HEK293 (cell line): Measurements from ENCODE around the gene GTF2H4.
A peak's percentile ranks its signal among the peaks of the same experiment; 100 is the strongest.

Experiments used
- CTCF ChIA-PET: fragments of 350-600 bp; formaldehyde crosslinking; extraction: SDS; loops from one replicate; lab custom pipeline; 2021; ENCODE audit warnings: antibody characterized with exemption; lab: Yijun Ruan, JAX
- POLR2A ChIA-PET: fragments of 300-600 bp; formaldehyde crosslinking; extraction: SDS; loops from one replicate; lab custom pipeline; 2020; ENCODE audit warnings: antibody characterized with exemption, inconsistent platforms; lab: Yijun Ruan, JAX
- H3K27ac ChIP-seq: fragments of 200-500 bp; sonication (Bioruptor generic); 2 replicates; pipeline ENCODE4 v1.5.1; 2014; ENCODE audit warnings: low read depth, low read length, control low read depth, inconsistent platforms; ENCODE audit errors: extremely low read depth
- H3K36me3 ChIP-seq, 2 experiments: fragments of 200-500 bp in 1 of 2; sonication (Bioruptor generic) in 1 of 2; 1 replicate in 1 of 2; 2 replicates in 1 of 2; pipeline ENCODE4 v1.5.1; 2014 to 2017; ENCODE audit warnings: inconsistent platforms in 2 of 2, low read length in 2 of 2; ENCODE audit not compliant: control insufficient read depth in 2 of 2, insufficient read depth in 1 of 2
- H3K4me1 ChIP-seq: fragments of 200-500 bp; sonication (Bioruptor generic); 2 replicates; pipeline ENCODE4 v1.5.1; 2014; ENCODE audit warnings: mild to moderate bottlenecking, low read length, inconsistent platforms; ENCODE audit not compliant: control insufficient read depth, insufficient read depth
- H3K4me3 ChIP-seq: 2 replicates; pipeline ENCODE4 v1.5.1; 2011; ENCODE audit warnings: low read depth, mild to moderate bottlenecking, control low read depth, low read length, moderate library complexity
- H3K9me3 ChIP-seq: fragments of 200-500 bp; sonication (Bioruptor generic); 2 replicates; pipeline ENCODE4 v1.5.1; 2014; ENCODE audit warnings: low read depth, low read length, inconsistent platforms; ENCODE audit not compliant: control insufficient read depth, insufficient read depth
- CTCF ChIP-seq: fragments of 450-650 bp; formaldehyde crosslinking; IDR thresholded peaks from 2 replicates; pipeline ENCODE4 v1.5.1; 2016; ENCODE audit warnings: missing biosample characterization, missing genetic modification characterization
- FEZF1 ChIP-seq: fragments of 450-650 bp; formaldehyde crosslinking; IDR thresholded peaks from 2 replicates; pipeline ENCODE4 v1.5.1; 2016; ENCODE audit warnings: missing biosample characterization, missing genetic modification characterization
- HOXA7 ChIP-seq: sonication (generic); formaldehyde crosslinking; IDR thresholded peaks from 2 replicates; pipeline ENCODE4 v1.8.1; 2022; ENCODE audit warnings: missing genetic modification reagents, borderline replicate concordance
- HOXC10 ChIP-seq: sonication (generic); formaldehyde crosslinking; IDR thresholded peaks from 2 replicates; pipeline ENCODE4 v1.8.1; 2023; ENCODE audit warnings: mild to moderate bottlenecking, missing genetic modification reagents
- IKZF3 ChIP-seq: fragments of 450-650 bp; IDR thresholded peaks from 2 replicates; pipeline ENCODE4 v1.5.0; 2018; ENCODE audit warnings: missing biosample characterization, mild to moderate bottlenecking, missing genetic modification characterization, moderate library complexity
- MYNN ChIP-seq: fragments of 450-650 bp; formaldehyde crosslinking; IDR thresholded peaks from 2 replicates; pipeline ENCODE4 v1.5.1; 2016; ENCODE audit warnings: missing biosample characterization, missing genetic modification characterization, borderline replicate concordance
- ZBTB1 ChIP-seq: fragments of 450-650 bp; formaldehyde crosslinking; IDR thresholded peaks from 2 replicates; pipeline ENCODE4 v1.5.1; 2016; ENCODE audit warnings: missing biosample characterization, missing genetic modification characterization
- ZBTB17 ChIP-seq: fragments of 450-650 bp; formaldehyde crosslinking; IDR thresholded peaks from 2 replicates; pipeline ENCODE4 v1.5.1; 2016; ENCODE audit warnings: missing biosample characterization, missing genetic modification characterization
- ZNF112 ChIP-seq: fragments of 450-650 bp; formaldehyde crosslinking; IDR thresholded peaks from 2 replicates; pipeline ENCODE4 v1.5.0; 2017; ENCODE audit warnings: missing biosample characterization, missing genetic modification characterization
- ZNF138 ChIP-seq: fragments of 450-650 bp; formaldehyde crosslinking; IDR thresholded peaks from 2 replicates; pipeline ENCODE4 v1.5.1; 2016; ENCODE audit warnings: missing biosample characterization, missing genetic modification characterization, borderline replicate concordance
- ZNF157 ChIP-seq: fragments of 450-650 bp; formaldehyde crosslinking; IDR thresholded peaks from 2 replicates; pipeline ENCODE4 v1.5.1; 2016; ENCODE audit warnings: missing biosample characterization, missing genetic modification characterization
- ZNF174 ChIP-seq: fragments of 450-650 bp; formaldehyde crosslinking; IDR thresholded peaks from 2 replicates; pipeline ENCODE4 v1.5.0; 2017; ENCODE audit warnings: missing biosample characterization, mild to moderate bottlenecking, missing genetic modification characterization
- ZNF24 ChIP-seq: fragments of 450-650 bp; formaldehyde crosslinking; IDR thresholded peaks from 2 replicates; pipeline ENCODE4 v1.5.1; 2016; ENCODE audit warnings: missing biosample characterization, missing genetic modification characterization
- ZNF266 ChIP-seq: fragments of 450-650 bp; formaldehyde crosslinking; IDR thresholded peaks from 2 replicates; pipeline ENCODE4 v1.5.1; 2016; ENCODE audit warnings: missing biosample characterization, missing genetic modification characterization, low read depth
- ZNF366 ChIP-seq: fragments of 450-650 bp; formaldehyde crosslinking; conservative IDR thresholded peaks from 2 replicates; pipeline ENCODE4 v1.5.1; 2016; ENCODE audit warnings: missing biosample characterization, missing genetic modification characterization
- ZNF501 ChIP-seq: fragments of 450-650 bp; formaldehyde crosslinking; IDR thresholded peaks from 2 replicates; pipeline ENCODE4 v1.5.1; 2016; ENCODE audit warnings: missing biosample characterization, missing genetic modification characterization
- ZNF549 ChIP-seq: fragments of 450-650 bp; IDR thresholded peaks from 2 replicates; pipeline ENCODE4 v1.5.1; 2018; ENCODE audit warnings: missing biosample characterization, missing genetic modification characterization, mild to moderate bottlenecking, inconsistent platforms, moderate library complexity
- ZNF585B ChIP-seq: fragments of 450-650 bp; formaldehyde crosslinking; IDR thresholded peaks from 2 replicates; pipeline ENCODE4 v1.5.1; 2016; ENCODE audit warnings: missing biosample characterization, missing genetic modification characterization
- ZNF596 ChIP-seq: fragments of 450-650 bp; IDR thresholded peaks from 2 replicates; pipeline ENCODE4 v1.5.0; 2018; ENCODE audit warnings: missing biosample characterization, mild to moderate bottlenecking, missing genetic modification characterization, moderate library complexity
- ZNF600 ChIP-seq: fragments of 450-650 bp; formaldehyde crosslinking; IDR thresholded peaks from 2 replicates; pipeline ENCODE4 v1.5.1; 2016; ENCODE audit warnings: missing biosample characterization, missing genetic modification characterization
- ZNF621 ChIP-seq: fragments of 450-650 bp; formaldehyde crosslinking; IDR thresholded peaks from 2 replicates; pipeline ENCODE4 v1.5.1; 2017; ENCODE audit warnings: missing biosample characterization, missing genetic modification characterization
- ZNF645 ChIP-seq: fragments of 450-650 bp; formaldehyde crosslinking; IDR thresholded peaks from 2 replicates; pipeline ENCODE4; 2016; ENCODE audit warnings: missing biosample characterization, missing genetic modification characterization
- ZNF777 ChIP-seq: fragments of 450-650 bp; formaldehyde crosslinking; IDR thresholded peaks from 2 replicates; pipeline ENCODE4 v1.5.1; 2017; ENCODE audit warnings: missing biosample characterization, missing genetic modification characterization, borderline replicate concordance
- TF ChIP-seq, protein P1 (sequence below): fragments of 450-650 bp; formaldehyde crosslinking; IDR thresholded peaks from 2 replicates; pipeline ENCODE4 v1.5.1; 2016; ENCODE audit warnings: missing biosample characterization, missing genetic modification characterization, low read depth
- TF ChIP-seq, protein P2 (sequence below): fragments of 450-650 bp; formaldehyde crosslinking; IDR thresholded peaks from 2 replicates; pipeline ENCODE4 v1.5.1; 2017; ENCODE audit warnings: missing biosample characterization, missing genetic modification characterization
- TF ChIP-seq, protein P3 (sequence below): fragments of 450-650 bp; formaldehyde crosslinking; IDR thresholded peaks from 2 replicates; pipeline ENCODE4 v1.5.1; 2016; ENCODE audit warnings: missing biosample characterization, missing genetic modification characterization

Gene GTF2H4

DNA sequence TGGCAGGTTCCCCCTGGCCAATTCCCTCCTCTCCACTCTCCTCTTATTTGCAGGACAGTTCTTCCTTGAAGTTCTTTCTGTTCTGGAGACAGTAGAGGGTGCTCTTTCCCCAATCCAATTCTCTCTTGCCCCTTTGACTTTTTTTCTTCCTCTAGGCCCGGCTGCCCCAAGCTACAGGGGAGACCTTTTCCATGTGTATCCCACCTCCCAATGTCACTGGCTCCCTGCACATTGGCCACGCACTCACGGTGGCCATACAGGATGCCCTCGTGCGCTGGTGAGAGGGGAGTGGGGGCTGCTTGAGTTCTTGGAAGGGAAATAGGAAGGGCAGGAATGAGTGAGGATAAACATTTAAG lies 7.6 kb downstream of the GTF2H4 start (continued):
- TF ChIP-seq, protein P1, sequence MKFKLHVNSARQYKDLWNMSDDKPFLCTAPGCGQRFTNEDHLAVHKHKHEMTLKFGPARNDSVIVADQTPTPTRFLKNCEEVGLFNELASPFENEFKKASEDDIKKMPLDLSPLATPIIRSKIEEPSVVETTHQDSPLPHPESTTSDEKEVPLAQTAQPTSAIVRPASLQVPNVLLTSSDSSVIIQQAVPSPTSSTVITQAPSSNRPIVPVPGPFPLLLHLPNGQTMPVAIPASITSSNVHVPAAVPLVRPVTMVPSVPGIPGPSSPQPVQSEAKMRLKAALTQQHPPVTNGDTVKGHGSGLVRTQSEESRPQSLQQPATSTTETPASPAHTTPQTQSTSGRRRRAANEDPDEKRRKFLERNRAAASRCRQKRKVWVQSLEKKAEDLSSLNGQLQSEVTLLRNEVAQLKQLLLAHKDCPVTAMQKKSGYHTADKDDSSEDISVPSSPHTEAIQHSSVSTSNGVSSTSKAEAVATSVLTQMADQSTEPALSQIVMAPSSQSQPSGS: no peak
- TF ChIP-seq CTCF (tag by site-specific recombination) (peak; percentile 72), ZNF174 (tag by site-specific recombination) (no peak), ZNF777 (tag by site-specific recombination) (no peak), IKZF3 (tag by site-specific recombination) (0 out of 2 replicates have a peak, but pooled peaks have one; percentile 18)

DNA sequence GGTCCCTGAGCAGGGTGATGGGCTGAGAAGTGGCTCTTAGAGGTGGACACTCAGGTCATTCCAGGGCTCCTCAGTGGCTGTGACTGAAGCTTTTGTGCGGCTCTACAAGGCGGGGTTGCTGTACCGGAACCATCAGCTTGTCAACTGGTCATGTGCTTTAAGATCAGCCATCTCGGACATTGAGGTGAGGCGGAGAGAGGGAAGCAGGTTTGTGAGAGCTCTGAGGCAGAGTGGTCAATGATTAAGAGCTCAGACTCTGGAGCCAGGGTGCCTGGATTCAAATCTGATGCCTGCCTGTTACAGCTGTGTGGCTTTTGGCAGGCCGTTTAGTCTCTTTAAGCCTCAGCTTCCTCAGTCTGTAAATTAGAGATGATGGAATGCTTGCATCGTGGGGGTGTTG lies 9.0 kb downstream of the GTF2H4 start:
- TF ChIP-seq, protein P2, sequence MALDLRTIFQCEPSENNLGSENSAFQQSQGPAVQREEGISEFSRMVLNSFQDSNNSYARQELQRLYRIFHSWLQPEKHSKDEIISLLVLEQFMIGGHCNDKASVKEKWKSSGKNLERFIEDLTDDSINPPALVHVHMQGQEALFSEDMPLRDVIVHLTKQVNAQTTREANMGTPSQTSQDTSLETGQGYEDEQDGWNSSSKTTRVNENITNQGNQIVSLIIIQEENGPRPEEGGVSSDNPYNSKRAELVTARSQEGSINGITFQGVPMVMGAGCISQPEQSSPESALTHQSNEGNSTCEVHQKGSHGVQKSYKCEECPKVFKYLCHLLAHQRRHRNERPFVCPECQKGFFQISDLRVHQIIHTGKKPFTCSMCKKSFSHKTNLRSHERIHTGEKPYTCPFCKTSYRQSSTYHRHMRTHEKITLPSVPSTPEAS: no peak
- no peak for TF ChIP-seq ZNF621 (tag by site-specific recombination)
- TF ChIP-seq, protein P3, sequence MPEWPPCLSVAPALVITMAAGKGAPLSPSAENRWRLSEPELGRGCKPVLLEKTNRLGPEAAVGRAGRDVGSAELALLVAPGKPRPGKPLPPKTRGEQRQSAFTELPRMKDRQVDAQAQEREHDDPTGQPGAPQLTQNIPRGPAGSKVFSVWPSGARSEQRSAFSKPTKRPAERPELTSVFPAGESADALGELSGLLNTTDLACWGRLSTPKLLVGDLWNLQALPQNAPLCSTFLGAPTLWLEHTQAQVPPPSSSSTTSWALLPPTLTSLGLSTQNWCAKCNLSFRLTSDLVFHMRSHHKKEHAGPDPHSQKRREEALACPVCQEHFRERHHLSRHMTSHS: no peak
- no peak for TF ChIP-seq HOXA7
- no peak for TF ChIP-seq FEZF1 (tag by site-specific recombination)
- TF ChIP-seq MYNN (tag by site-specific recombination): no peak
- no peak for TF ChIP-seq ZNF266 (tag by site-specific recombination)
- TF ChIP-seq, all 188 proteins: peak for 0
- H3K4me1 ChIP-seq: peaks cover 6% of the 10 kb centered on the region
- CTCF ChIA-PET: interaction anchor here (0.6 to 9.9 kb wide), 9 partner anchors 9 to 229 kb away, joined by 3 to 206 read pairs (median 15); no protein-coding TSS in a partner anchor
- no peak overlapping the region for H3K27ac ChIP-seq
- H3K36me3 ChIP-seq: peaks cover 35 to 83% of the 10 kb centered on the region in 2 experiments
- no peak overlapping the region for H3K4me3 ChIP-seq
- no peaks in the 10 kb centered on the region for H3K9me3 ChIP-seq
- POLR2A ChIA-PET: no interaction called here

DNA sequence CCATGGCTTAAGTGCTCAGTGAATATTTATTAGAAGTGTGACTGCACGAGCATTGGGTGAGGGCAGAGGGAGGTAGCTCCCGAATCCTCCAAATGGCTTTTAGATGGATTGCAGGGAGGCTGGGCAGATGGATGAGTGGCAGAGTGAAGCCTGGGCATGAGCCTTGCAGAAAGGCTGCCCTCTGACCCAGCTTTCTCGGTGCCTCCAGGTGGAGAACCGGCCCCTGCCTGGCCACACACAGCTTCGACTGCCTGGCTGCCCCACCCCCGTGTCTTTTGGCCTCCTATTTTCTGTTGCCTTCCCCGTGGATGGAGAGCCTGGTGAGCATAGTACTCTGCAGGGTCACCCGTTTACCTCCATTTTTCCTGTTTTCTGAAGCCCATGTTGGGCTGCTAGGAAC lies 9.5 kb downstream of the GTF2H4 start:
- ChIA-PET CTCF (interaction anchor here (0.7 to 9.9 kb wide), 8 partner anchors 24 to 229 kb away, joined by 3 to 206 read pairs (median 50); no protein-coding TSS in a partner anchor), POLR2A (no interaction called here)
- H3K4me3 ChIP-seq: no peak overlapping the region
- no peaks in the 10 kb centered on the region for H3K9me3 ChIP-seq
- H3K4me1 ChIP-seq: peaks cover 6% of the 10 kb centered on the region
- TF ChIP-seq ZNF645 (no peak), ZNF24 (tag by site-specific recombination) (no peak), ZNF157 (tag by site-specific recombination) (no peak), HOXC10 (no peak), ZNF596 (tag by site-specific recombination) (no peak), ZNF585B (tag by site-specific recombination) (no peak), ZNF549 (tag by site-specific recombination) (no peak), ZNF112 (tag by site-specific recombination) (no peak), ZNF138 (no peak), ZNF501 (no peak), MYNN (tag by site-specific recombination) (no peak), ZBTB17 (tag by site-specific recombination) (no peak), ZBTB1 (tag by site-specific recombination) (no peak), ZNF366 (tag by site-specific recombination) (no peak), ZNF600 (tag by site-specific recombination) (no peak)
- peaks cover 35 to 83% of the 10 kb centered on the region in 2 experiments for H3K36me3 ChIP-seq
- H3K27ac ChIP-seq: no peak overlapping the region
